ENCODE measurements around the gene UBQLN3. TPM values are rescaled to one million over a fixed set of nuclear protein-coding genes. Genes with fewer than 3 reads are reported as not detected.

Gene UBQLN3
- total and polyA plus RNA-seq, 2 donors (not counting 3 experiments of a cell fraction or from before 2014, with no cell fraction given): not detected

DNA sequence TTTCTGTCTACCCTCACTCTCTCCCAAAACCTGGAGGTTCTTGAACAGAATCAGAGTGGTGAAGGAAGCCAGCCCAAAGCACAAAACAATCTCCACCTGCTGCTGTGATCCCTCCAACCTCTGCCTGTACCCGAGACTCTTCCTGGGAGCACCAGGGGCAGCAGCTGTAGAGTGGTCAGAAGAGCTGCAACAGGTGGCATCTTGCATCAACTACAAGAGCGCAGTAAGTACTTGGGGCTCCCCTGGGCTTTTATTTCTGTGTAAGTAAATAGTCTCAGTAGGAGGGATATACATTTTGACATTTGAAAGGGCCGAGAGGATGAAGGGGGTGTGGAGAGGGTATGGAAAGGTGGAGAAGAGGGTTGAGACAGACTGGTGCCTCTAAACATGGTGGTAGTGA, 15.0 kb upstream of the UBQLN3 start:
- intact Hi-C loops (cut with micrococcal nuclease): no loop called here
- BruUV-seq (replicated peaks): no TSS peak
- no peaks in the 10 kb centered on the region for H4K20me1 ChIP-seq (replicated peaks; ENCODE audit: control insufficient read depth, extremely low read depth, insufficient read depth, low read length)

DNA sequence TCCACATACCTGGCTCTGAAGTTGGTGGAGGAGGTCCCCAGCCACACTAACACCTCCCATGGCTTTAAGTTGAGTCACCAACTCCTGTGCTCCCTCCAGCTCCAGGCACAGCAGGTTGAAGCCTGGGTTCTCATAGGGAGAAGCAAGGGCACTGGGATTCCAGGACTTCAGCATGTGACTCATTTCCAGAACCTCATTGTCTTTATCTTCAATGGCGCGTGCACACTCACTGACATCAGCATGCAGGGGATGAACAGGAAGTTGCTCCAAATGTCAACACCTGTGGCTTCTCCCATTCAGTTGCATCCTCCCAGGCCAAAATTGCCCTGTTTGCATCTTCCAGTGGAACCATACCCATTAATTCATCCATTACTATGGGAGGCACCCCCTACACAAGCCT, 12.6 kb upstream of the UBQLN3 start:
- Histone ChIP-seq H3K79me2 (ENCODE audit: control insufficient read depth, insufficient read depth, low read length) (no peaks in the 10 kb centered on the region), H3K9me3 (replicated peaks; ENCODE audit: control insufficient read depth, insufficient read depth, low read length) (no peaks in the 10 kb centered on the region), H3K36me3 (ENCODE audit: control insufficient read depth in 2 of 2, extremely low read depth in 1 of 2, insufficient read depth in 2 of 2, low read length in 2 of 2) (no peaks in the 10 kb centered on the region), H4K20me1 (replicated peaks; ENCODE audit: control insufficient read depth, extremely low read depth, insufficient read depth, low read length) (no peaks in the 10 kb centered on the region), H3K27ac (ENCODE audit: insufficient read depth, low read depth, low read length) (no peak overlapping the region), H2AFZ (ENCODE audit: low read depth, low read length) (no peak overlapping the region), H3K27me3 (ENCODE audit: control insufficient read depth in 2 of 2, insufficient read depth in 2 of 2, low read length in 2 of 2) (no peaks in the 10 kb centered on the region), H3K4me2 (ENCODE audit: insufficient read depth, low read length) (no peak overlapping the region), H3K9ac (replicated peaks; ENCODE audit: extremely low read depth, insufficient read depth, low read length) (no peak overlapping the region), H3K4me1 (ENCODE audit: control insufficient read depth, extremely low read depth, insufficient read depth, low read length) (no peaks in the 10 kb centered on the region), H3K4me3 (replicated peaks in 1 of 3; ENCODE audit: insufficient read depth in 1 of 3, low read depth in 1 of 3, low read length in 3 of 3) (no peak overlapping the region), H3K9me1 (replicated peaks; ENCODE audit: control insufficient read depth, extremely low read depth, insufficient read depth, low read length) (no peaks in the 10 kb centered on the region)
- intact Hi-C loops (cut with micrococcal nuclease) (no loop called here), dilution Hi-C loops (cut with MboI; ENCODE audit: extremely low pct_ligation_motif_present, low sequenced_read_pairs) (no loop called here)
- FAIRE-seq: no peak
- TF ChIP-seq EZH2 (IDR thresholded peaks at IDR 0.05; ENCODE audit: borderline replicate concordance, low read depth, low read length, severe bottlenecking): no peak
- no peak for TF ChIP-seq MYC (IDR thresholded peaks at IDR 0.05; ENCODE audit: low read depth, low read length)
- no peak for TF ChIP-seq JUN (IDR thresholded peaks at IDR 0.05; ENCODE audit: borderline replicate concordance, insufficient read depth, insufficient read length, low read depth)
- ChIA-PET POLR2A (no interaction called here), CTCF (interaction anchor here (0.6 kb wide), 1 partner anchor 30 kb away, joined by 5 read pairs; no protein-coding TSS in a partner anchor)
- BruUV-seq (replicated peaks): no TSS peak
- no peak for DNase-seq (ENCODE audit: low read depth, low spot score)

More for the DNA sequence above, 15.0 kb upstream of the UBQLN3 start:
- Histone ChIP-seq H3K9me1 (replicated peaks; ENCODE audit: control insufficient read depth, extremely low read depth, insufficient read depth, low read length) (no peaks in the 10 kb centered on the region), H3K4me3 (replicated peaks in 1 of 3; ENCODE audit: insufficient read depth in 1 of 3, low read depth in 1 of 3, low read length in 3 of 3) (no peak overlapping the region), H2AFZ (ENCODE audit: low read depth, low read length) (no peak overlapping the region), H3K9ac (replicated peaks; ENCODE audit: extremely low read depth, insufficient read depth, low read length) (no peak overlapping the region), H3K9me3 (replicated peaks; ENCODE audit: control insufficient read depth, insufficient read depth, low read length) (no peaks in the 10 kb centered on the region), H3K27ac (ENCODE audit: insufficient read depth, low read depth, low read length) (no peak overlapping the region), H3K79me2 (ENCODE audit: control insufficient read depth, insufficient read depth, low read length) (no peaks in the 10 kb centered on the region), H3K4me1 (ENCODE audit: control insufficient read depth, extremely low read depth, insufficient read depth, low read length) (no peaks in the 10 kb centered on the region), H3K27me3 (ENCODE audit: control insufficient read depth in 2 of 2, insufficient read depth in 2 of 2, low read length in 2 of 2) (no peaks in the 10 kb centered on the region), H3K4me2 (ENCODE audit: insufficient read depth, low read length) (no peak overlapping the region), H3K36me3 (ENCODE audit: control insufficient read depth in 2 of 2, extremely low read depth in 1 of 2, insufficient read depth in 2 of 2, low read length in 2 of 2) (no peaks in the 10 kb centered on the region)
- TF ChIP-seq MYC (IDR thresholded peaks at IDR 0.05; ENCODE audit: low read depth, low read length) (no peak), FOS (IDR thresholded peaks at IDR 0.05; ENCODE audit: borderline replicate concordance, insufficient read depth, low read length) (no peak), JUN (IDR thresholded peaks at IDR 0.05; ENCODE audit: borderline replicate concordance, insufficient read depth, insufficient read length, low read depth) (no peak), POLR2A (IDR thresholded peaks at IDR 0.05; ENCODE audit: low read depth, low read length) (no peak), POLR2AphosphoS5 (IDR thresholded peaks at IDR 0.05; ENCODE audit: insufficient read depth, low read depth, low read length) (no peak), GATA2 (IDR thresholded peaks at IDR 0.05; ENCODE audit: insufficient read depth, insufficient read length, low read depth, low read length) (no peak)
- TF ChIP-seq, protein P1, sequence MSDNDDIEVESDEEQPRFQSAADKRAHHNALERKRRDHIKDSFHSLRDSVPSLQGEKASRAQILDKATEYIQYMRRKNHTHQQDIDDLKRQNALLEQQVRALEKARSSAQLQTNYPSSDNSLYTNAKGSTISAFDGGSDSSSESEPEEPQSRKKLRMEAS (IDR thresholded peaks at IDR 0.05; ENCODE audit: insufficient read depth, insufficient read length): no peak
- CTCF ChIA-PET: no interaction called here
- no peak for DNase-seq (ENCODE audit: low read depth, low spot score)
- dilution Hi-C loops (cut with MboI; ENCODE audit: extremely low pct_ligation_motif_present, low sequenced_read_pairs): no loop called here
- no peak for FAIRE-seq
- POLR2A ChIA-PET: no interaction called here

Data from endothelial cell of umbilical vein (primary cell).